ENCODE measurements around the gene SERTAD3. TPM values are rescaled to one million over a fixed set of nuclear protein-coding genes. Genes with fewer than 3 reads are reported as not detected.
"Not testable (repeated sequence)": the region's sequence is repeated elsewhere in the genome, so short reads cannot be mapped to it uniquely, and the experiment has no call there.

The SERTAD3 gene
- total RNA-seq, 2 donors from 2014 or later, result 19.2 to 25.4 TPM

GRCh38 chr19:40433391-40434216 lies 10.5 kb downstream of the SERTAD3 start:
- TF ChIP-seq CTCF (IDR thresholded peaks at IDR 0.05), result no peak
- Histone ChIP-seq H3K4me1 (peaks cover 0 to 27% of the 10 kb centered on the region in 2 donors), H3K27me3 (no peaks in the 10 kb centered on the region), H3K9me3 (no peaks in the 10 kb centered on the region), H3K4me3 (peak overlapping the region; percentile 39 to 44), H3K27ac (peak overlapping the region; percentile 91 to 96), H3K36me3 (no peaks in the 10 kb centered on the region)
- DNase-seq (ENCODE audit: low spot score), result peak; percentile 90

GRCh38 chr19:40432760-40433159 lies 11.4 kb downstream of the SERTAD3 start:
- Histone ChIP-seq H3K4me1 (peaks cover 0 to 27% of the 10 kb centered on the region in 2 donors), H3K4me3 (peak overlapping the region; percentile 39 to 44), H3K27ac (peak overlapping the region; percentile 91 to 96)
- not testable (repeated sequence) for H3K27me3 ChIP-seq; H3K9me3 ChIP-seq; DNase-seq (ENCODE audit: low spot score); H3K36me3 ChIP-seq

- Histone ChIP-seq H3K4me3 (no peak overlapping the region), H3K27ac (peak overlapping the region; percentile 91 to 96), H3K4me1 (peaks cover 0 to 29% of the 10 kb centered on the region in 2 donors), H3K27me3 (no peaks in the 10 kb centered on the region), H3K36me3 (no peaks in the 10 kb centered on the region), H3K9me3 (no peaks in the 10 kb centered on the region)
- TF ChIP-seq CTCF (IDR thresholded peaks at IDR 0.05), result no peak
- DNase-seq (ENCODE audit: low spot score), result no peak
Observed at GRCh38 chr19:40431698-40432097, 12.4 kb downstream of the SERTAD3 start.

- H3K4me1 ChIP-seq, result peaks cover 0 to 34% of the 10 kb centered on the region in 2 donors
- not testable (repeated sequence) for H3K9me3 ChIP-seq; H3K27ac ChIP-seq; H3K4me3 ChIP-seq; H3K36me3 ChIP-seq; DNase-seq (ENCODE audit: low spot score); H3K27me3 ChIP-seq
Observed at GRCh38 chr19:40430242-40430641, 13.9 kb downstream of the SERTAD3 start.

- H3K27me3 ChIP-seq; H3K4me3 ChIP-seq; H3K36me3 ChIP-seq; DNase-seq (ENCODE audit: low spot score); H3K27ac ChIP-seq; H3K9me3 ChIP-seq: not testable (repeated sequence)
- peaks cover 0 to 38% of the 10 kb centered on the region in 2 donors for H3K4me1 ChIP-seq
Observed at GRCh38 chr19:40428197-40428596, 15.9 kb downstream of the SERTAD3 start.

- H3K27ac ChIP-seq, result peak within 1 kb of the TSS; percentile 100
- peak within 1 kb of the TSS; percentile 71 to 97 for H3K4me3 ChIP-seq
- TF ChIP-seq CTCF (IDR thresholded peaks at IDR 0.05), result peak; percentile 95 to 98
- H3K4me1 ChIP-seq, result peaks cover 0 to 44% of the 10 kb centered on the region in 2 donors
- peak; percentile 100 for DNase-seq (ENCODE audit: low spot score)
- no peaks in the 10 kb centered on the region for H3K9me3 ChIP-seq
- no peaks in the 10 kb centered on the region for H3K27me3 ChIP-seq
- H3K36me3 ChIP-seq, result peaks cover 22% of the 10 kb centered on the region
Observed at GRCh38 chr19:40425450-40426287, 18.5 kb downstream of the SERTAD3 start, which contains the start of gene SERTAD1. TSS of gene SERTAD1 (minus strand) at chr19:40425992. CDS start at chr19:40423546, 2,446 bp downstream.
